HCT116 (cell line): ENCODE data around the gene ANGPT4. TPM values are rescaled to one million over a fixed set of nuclear protein-coding genes. Genes with fewer than 3 reads are reported as not detected.

Source experiments
- ATAC-seq: fragments of 200-7000 bp; cut with Tn5 transposase; 2 replicates; pipeline ENCODE4 v1.9.1; 2020; ENCODE audit warnings: mild to moderate bottlenecking, moderate library complexity
- BruUV-seq: library from RNA; stranded (reverse); fragments of 400-500 nt; replicated peaks from 2 replicates; lab custom pipeline; 2021; lab: Mats Ljungman, UMichigan
- CTCF ChIA-PET: fragments of 300-600 bp; sonication (Branson Sonifier 250); formaldehyde crosslinking; loops from one replicate; lab custom pipeline; 2021; ENCODE audit warnings: antibody characterized with exemption; lab: Charles Lee
- POLR2A ChIA-PET: fragments of 300-600, 350-600 bp; sonication (Branson Sonifier 250); formaldehyde crosslinking; loops from one replicate; lab custom pipeline; 2021; ENCODE audit warnings: antibody characterized with exemption; lab: Charles Lee
- RAD21 ChIA-PET, 2 experiments: fragments of 300-600 bp; sonication (Branson Sonifier 250); formaldehyde crosslinking; loops; one replicate each; lab custom pipeline; 2023; ENCODE audit warnings: low total read pairs in 2 of 2; ENCODE audit not compliant: uncharacterized antibody in 2 of 2, unreplicated experiment in 2 of 2, low non-redundant PET in 1 of 2; lab: Charles Lee
- DNase-seq: peaks from one replicate; pipeline ENCODE4 v3.0.0-alpha.2; 2010; ENCODE audit warnings: low read depth, low spot score
- H2AFZ ChIP-seq: fragments of 200-600 bp; shearing (Covaris generic), sonication (generic); 2 replicates; pipeline ENCODE4 v1.6.1; 2017; ENCODE audit warnings: low read depth, mixed run types, mixed read lengths, antibody characterized with exemption, low read length; ENCODE audit not compliant: poor library complexity, severe bottlenecking
- H3K27ac ChIP-seq: 2 replicates; pipeline ENCODE4 v1.5.1; 2012; ENCODE audit warnings: low read depth, low read length
- H3K27me3 ChIP-seq: fragments of 200-600 bp; sonication (generic); 2 replicates; pipeline ENCODE4 v1.6.1; 2016; ENCODE audit warnings: mixed run types, low read length, mixed read lengths; ENCODE audit not compliant: insufficient read depth
- H3K36me3 ChIP-seq, 2 experiments: fragments of 200-500 bp in 1 of 2; fragments of 200-600 bp in 1 of 2; sonication (Bioruptor generic) in 1 of 2; sonication (generic) in 1 of 2; 2 replicates each; pipeline versions ENCODE4 v1.5.1 to v1.6.1; 2014 to 2016; ENCODE audit warnings: low read length in 2 of 2, inconsistent platforms in 1 of 2, mixed read lengths in 1 of 2, mixed run types in 1 of 2; ENCODE audit not compliant: insufficient read depth in 2 of 2, control insufficient read depth in 1 of 2
- H3K4me1 ChIP-seq, 2 experiments: fragments of 200-600 bp in 1 of 2; sonication (generic) in 1 of 2; 2 replicates each; pipeline versions ENCODE4 v1.5.1 to v1.6.1; 2012 to 2017; ENCODE audit warnings: low read length in 2 of 2, inconsistent platforms in 1 of 2, mild to moderate bottlenecking in 1 of 2, mixed read lengths in 1 of 2, mixed run types in 1 of 2, moderate library complexity in 1 of 2; ENCODE audit not compliant: insufficient read depth in 2 of 2, control insufficient read depth in 1 of 2
- H3K4me2 ChIP-seq: fragments of 200-600 bp; sonication (generic); 2 replicates; pipeline ENCODE4 v1.6.1; 2017; ENCODE audit warnings: mixed run types, low read length, mixed read lengths
- H3K4me3 ChIP-seq, 2 experiments: fragments of 200-600 bp in 1 of 2; sonication (generic) in 1 of 2; replicated peaks in 1 of 2; 2 replicates each; pipeline ENCODE4 v1.5.1; 2011 to 2016; ENCODE audit warnings: low read length in 2 of 2, control low read depth in 1 of 2, low read depth in 1 of 2, mild to moderate bottlenecking in 1 of 2, mixed read lengths in 1 of 2, mixed run types in 1 of 2
- H3K79me2 ChIP-seq: fragments of 200-600 bp; sonication (generic); 2 replicates; pipeline ENCODE4 v1.6.1; 2017; ENCODE audit warnings: mild to moderate bottlenecking, mixed run types, low read length, moderate library complexity, mixed read lengths; ENCODE audit not compliant: insufficient read depth
- H3K9ac ChIP-seq: fragments of 200-600 bp; sonication (generic); 2 replicates; pipeline ENCODE4 v1.6.1; 2016; ENCODE audit warnings: low read length, mixed read lengths
- H3K9me2 ChIP-seq: fragments of 200-600 bp; sonication (generic), shearing (Covaris generic); 2 replicates; pipeline ENCODE4 v1.6.1; 2017; ENCODE audit warnings: mixed run types, mild to moderate bottlenecking, moderate library complexity; ENCODE audit not compliant: insufficient read depth
- H3K9me3 ChIP-seq, 2 experiments: fragments of 200-500 bp in 1 of 2; fragments of 200-600 bp in 1 of 2; sonication (Bioruptor generic) in 1 of 2; sonication (generic) in 1 of 2; 2 replicates each; pipeline ENCODE4 v1.6.1; 2014 to 2017; ENCODE audit warnings: low read length in 2 of 2, mixed read lengths in 2 of 2, inconsistent platforms in 1 of 2, low read depth in 1 of 2, mild to moderate bottlenecking in 1 of 2, mixed run types in 1 of 2, moderate library complexity in 1 of 2; ENCODE audit not compliant: control insufficient read depth in 1 of 2, insufficient read depth in 1 of 2
- H4K20me1 ChIP-seq: fragments of 200-600 bp; sonication (generic), shearing (Covaris generic); 2 replicates; pipeline ENCODE4 v1.6.1; 2017; ENCODE audit warnings: mixed run types, mild to moderate bottlenecking, moderate library complexity; ENCODE audit not compliant: insufficient read depth
- ATF3 ChIP-seq: IDR thresholded peaks from 2 replicates; pipeline ENCODE4 v1.6.1; 2012
- CBX3 ChIP-seq: IDR thresholded peaks from 2 replicates; pipeline ENCODE4 v1.6.1; 2012; ENCODE audit warnings: low read depth
- CEBPB ChIP-seq: IDR thresholded peaks from 2 replicates; pipeline ENCODE4 v1.6.1; 2012; ENCODE audit warnings: low read depth
- EGR1 ChIP-seq: IDR thresholded peaks from 2 replicates; pipeline ENCODE4 v1.6.1; 2012; ENCODE audit warnings: low read depth
- ELF1 ChIP-seq: IDR thresholded peaks from 2 replicates; pipeline ENCODE4 v1.6.1; 2012; ENCODE audit warnings: low read depth, borderline replicate concordance
- EZH2 ChIP-seq: fragments of 200-600 bp; sonication (generic); IDR thresholded peaks from 2 replicates; pipeline ENCODE4 v1.6.1; 2017; ENCODE audit warnings: antibody characterized with exemption, mixed run types
- FOSL1 ChIP-seq: IDR thresholded peaks from 2 replicates; pipeline ENCODE4 v1.6.1; 2012; ENCODE audit warnings: low read depth
- POLR2A ChIP-seq: IDR thresholded peaks from 2 replicates; pipeline ENCODE4 v1.7.0; 2011; ENCODE audit warnings: borderline replicate concordance; ENCODE audit not compliant: insufficient read depth, insufficient read length; ENCODE audit errors: extremely low read depth
- POLR2AphosphoS5 ChIP-seq: IDR thresholded peaks from 2 replicates; pipeline ENCODE4 v1.6.1; 2011; ENCODE audit warnings: mild to moderate bottlenecking, low read depth, low read length, moderate library complexity
- RAD21 ChIP-seq: IDR thresholded peaks from 2 replicates; pipeline ENCODE4 v1.6.1; 2012; ENCODE audit warnings: low read depth, mild to moderate bottlenecking
- SIN3A ChIP-seq: IDR thresholded peaks from 2 replicates; pipeline ENCODE4 v1.6.1; 2012; ENCODE audit warnings: low read depth
- SP1 ChIP-seq: IDR thresholded peaks from 2 replicates; pipeline ENCODE4 v1.6.1; 2012; ENCODE audit warnings: low read depth
- SRF ChIP-seq: IDR thresholded peaks from 2 replicates; pipeline ENCODE4 v1.6.1; 2012; ENCODE audit warnings: low read depth
- TCF7L2 ChIP-seq: IDR thresholded peaks from 2 replicates; pipeline ENCODE4 v1.7.0; 2011; ENCODE audit warnings: borderline replicate concordance, inconsistent platforms; ENCODE audit not compliant: insufficient read depth, insufficient read length; ENCODE audit errors: extremely low read depth
- YY1 ChIP-seq: IDR thresholded peaks from 2 replicates; pipeline ENCODE4 v1.6.1; 2011; ENCODE audit warnings: low read length, low read depth, moderate library complexity, mild to moderate bottlenecking; ENCODE audit not compliant: insufficient replicate concordance; ENCODE audit errors: extremely low read depth
- ZFX ChIP-seq: fragments of 450-650 bp; IDR thresholded peaks from 2 replicates; pipeline ENCODE4 v1.6.1; 2017
- intact Hi-C: fragments of 100-400 bp; cut with micrococcal nuclease; formaldehyde crosslinking; loops from 2 replicates; pipeline ENCODE4 v1.10.0; 2022
- total RNA-seq: library from RNA; stranded (reverse); gene quantifications from one replicate; pipeline ENCODE4 v1.2.1, GENCODE V29; 2021; ENCODE audit not compliant: unreplicated experiment
- TF ChIP-seq, protein P1 (sequence below): IDR thresholded peaks from 2 replicates; pipeline ENCODE4 v1.6.1; 2012
- TF ChIP-seq, protein P2 (sequence below): IDR thresholded peaks from 2 replicates; pipeline ENCODE4 v1.6.1; 2011; ENCODE audit warnings: mild to moderate bottlenecking, low read length, moderate library complexity; ENCODE audit not compliant: insufficient replicate concordance; ENCODE audit errors: extremely low read depth
- TF ChIP-seq, protein P3 (sequence below), 3 experiments: fragments of 200-600 bp in 1 of 3; sonication (generic) in 1 of 3; IDR thresholded peaks in 2 of 3; conservative IDR thresholded peaks in 1 of 3; 2 replicates each; pipeline ENCODE4 v1.5.1; 2012 to 2017; ENCODE audit warnings: low read depth in 2 of 3, low read length in 2 of 3, antibody characterized with exemption in 1 of 3, borderline replicate concordance in 1 of 3, control low read depth in 1 of 3, mild to moderate bottlenecking in 1 of 3, mixed read lengths in 1 of 3, mixed run types in 1 of 3, moderate library complexity in 1 of 3; ENCODE audit not compliant: insufficient read depth in 1 of 3

Gene ANGPT4
- total RNA-seq, 1 experiment from 2014 or later: not detected

GRCh38 chr20:846894-847278, 69.2 kb downstream of the ANGPT4 start:
- BruUV-seq: no TSS peak
- ATAC-seq: no peak
- peaks cover 8 to 10% of the 10 kb centered on the region in 2 experiments; a peak in 3 of 4 replicates for H3K36me3 ChIP-seq
- no peak for TF ChIP-seq SP1
- TF ChIP-seq FOSL1: no peak
- no peak for TF ChIP-seq EGR1
- no peak for TF ChIP-seq ATF3
- TF ChIP-seq ELF1: no peak
- TF ChIP-seq YY1: no peak
- no peak for TF ChIP-seq ZFX
- TF ChIP-seq, protein P1, sequence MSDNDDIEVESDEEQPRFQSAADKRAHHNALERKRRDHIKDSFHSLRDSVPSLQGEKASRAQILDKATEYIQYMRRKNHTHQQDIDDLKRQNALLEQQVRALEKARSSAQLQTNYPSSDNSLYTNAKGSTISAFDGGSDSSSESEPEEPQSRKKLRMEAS: no peak
- TF ChIP-seq SRF: no peak
- TF ChIP-seq, protein P2, sequence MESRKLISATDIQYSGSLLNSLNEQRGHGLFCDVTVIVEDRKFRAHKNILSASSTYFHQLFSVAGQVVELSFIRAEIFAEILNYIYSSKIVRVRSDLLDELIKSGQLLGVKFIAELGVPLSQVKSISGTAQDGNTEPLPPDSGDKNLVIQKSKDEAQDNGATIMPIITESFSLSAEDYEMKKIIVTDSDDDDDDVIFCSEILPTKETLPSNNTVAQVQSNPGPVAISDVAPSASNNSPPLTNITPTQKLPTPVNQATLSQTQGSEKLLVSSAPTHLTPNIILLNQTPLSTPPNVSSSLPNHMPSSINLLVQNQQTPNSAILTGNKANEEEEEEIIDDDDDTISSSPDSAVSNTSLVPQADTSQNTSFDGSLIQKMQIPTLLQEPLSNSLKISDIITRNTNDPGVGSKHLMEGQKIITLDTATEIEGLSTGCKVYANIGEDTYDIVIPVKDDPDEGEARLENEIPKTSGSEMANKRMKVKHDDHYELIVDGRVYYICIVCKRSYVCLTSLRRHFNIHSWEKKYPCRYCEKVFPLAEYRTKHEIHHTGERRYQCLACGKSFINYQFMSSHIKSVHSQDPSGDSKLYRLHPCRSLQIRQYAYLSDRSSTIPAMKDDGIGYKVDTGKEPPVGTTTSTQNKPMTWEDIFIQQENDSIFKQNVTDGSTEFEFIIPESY: no peak
- TF ChIP-seq POLR2A: no peak
- TF ChIP-seq EZH2: no peak
- no peak for TF ChIP-seq RAD21
- TF ChIP-seq CEBPB: no peak
- TF ChIP-seq, protein P3, sequence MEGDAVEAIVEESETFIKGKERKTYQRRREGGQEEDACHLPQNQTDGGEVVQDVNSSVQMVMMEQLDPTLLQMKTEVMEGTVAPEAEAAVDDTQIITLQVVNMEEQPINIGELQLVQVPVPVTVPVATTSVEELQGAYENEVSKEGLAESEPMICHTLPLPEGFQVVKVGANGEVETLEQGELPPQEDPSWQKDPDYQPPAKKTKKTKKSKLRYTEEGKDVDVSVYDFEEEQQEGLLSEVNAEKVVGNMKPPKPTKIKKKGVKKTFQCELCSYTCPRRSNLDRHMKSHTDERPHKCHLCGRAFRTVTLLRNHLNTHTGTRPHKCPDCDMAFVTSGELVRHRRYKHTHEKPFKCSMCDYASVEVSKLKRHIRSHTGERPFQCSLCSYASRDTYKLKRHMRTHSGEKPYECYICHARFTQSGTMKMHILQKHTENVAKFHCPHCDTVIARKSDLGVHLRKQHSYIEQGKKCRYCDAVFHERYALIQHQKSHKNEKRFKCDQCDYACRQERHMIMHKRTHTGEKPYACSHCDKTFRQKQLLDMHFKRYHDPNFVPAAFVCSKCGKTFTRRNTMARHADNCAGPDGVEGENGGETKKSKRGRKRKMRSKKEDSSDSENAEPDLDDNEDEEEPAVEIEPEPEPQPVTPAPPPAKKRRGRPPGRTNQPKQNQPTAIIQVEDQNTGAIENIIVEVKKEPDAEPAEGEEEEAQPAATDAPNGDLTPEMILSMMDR (IDR thresholded peaks at IDR 0.05 in 2 of 3, conservative IDR thresholded peaks at IDR 0.05 in 1 of 3; ENCODE audit: borderline replicate concordance in 1 of 3, insufficient read depth in 1 of 3, low read depth in 2 of 3, low read length in 2 of 3): no peak
- TF ChIP-seq SIN3A: no peak
- TF ChIP-seq CBX3: no peak
- TF ChIP-seq TCF7L2: no peak
- no peak for TF ChIP-seq POLR2AphosphoS5
- TF ChIP-seq, all 23 proteins: peak for 0
- Histone ChIP-seq H3K9ac (no peak overlapping the region), H3K79me2 (peaks cover 36% of the 10 kb centered on the region), H4K20me1 (no peaks in the 10 kb centered on the region), H3K9me2 (no peaks in the 10 kb centered on the region), H3K4me3 (no peak overlapping the region), H3K27ac (no peak overlapping the region), H3K27me3 (no peaks in the 10 kb centered on the region), H3K9me3 (no peaks in the 10 kb centered on the region), H3K4me1 (peaks cover 22 to 30% of the 10 kb centered on the region in 2 experiments), H2AFZ (no peak overlapping the region), H3K4me2 (no peak overlapping the region)
- POLR2A ChIA-PET: no interaction called here
- intact Hi-C loops: no loop called here
- DNase-seq: no peak
- RAD21 ChIA-PET: no interaction called here
- CTCF ChIA-PET: no interaction called here
